ENCODE measurements around the gene TMEM179B.

DNA sequence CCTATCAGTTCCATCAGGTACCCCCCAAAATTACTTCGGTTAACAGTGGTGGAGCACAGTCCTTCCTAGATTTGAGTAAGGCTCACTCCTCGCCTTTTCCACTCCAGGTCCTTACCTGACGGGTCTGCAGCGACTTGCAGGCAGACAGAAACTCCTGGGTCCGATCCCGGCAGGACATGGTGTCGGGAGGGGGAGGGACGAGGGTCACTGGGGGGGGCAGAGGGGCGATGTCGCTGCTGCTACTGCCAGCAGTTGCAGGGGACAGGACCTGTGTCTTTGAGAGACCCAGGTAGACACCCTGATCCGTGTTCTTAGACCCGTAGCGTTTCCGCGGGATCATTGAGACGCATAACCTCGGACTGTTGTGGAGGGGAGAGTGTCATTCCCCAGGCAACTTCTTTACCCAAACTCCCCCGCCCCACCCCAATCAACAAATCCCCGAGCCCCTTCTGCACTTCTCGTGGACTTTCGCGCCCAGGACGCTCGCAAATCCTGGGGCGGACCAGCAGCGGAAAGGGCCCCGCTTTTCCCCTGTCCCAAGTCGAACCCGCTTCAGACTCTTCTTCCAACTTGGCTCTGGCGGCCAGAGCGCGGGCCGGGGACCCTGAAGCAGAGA, 43.8 kb downstream of the TMEM179B start:
- TF ChIP-seq, protein P1, sequence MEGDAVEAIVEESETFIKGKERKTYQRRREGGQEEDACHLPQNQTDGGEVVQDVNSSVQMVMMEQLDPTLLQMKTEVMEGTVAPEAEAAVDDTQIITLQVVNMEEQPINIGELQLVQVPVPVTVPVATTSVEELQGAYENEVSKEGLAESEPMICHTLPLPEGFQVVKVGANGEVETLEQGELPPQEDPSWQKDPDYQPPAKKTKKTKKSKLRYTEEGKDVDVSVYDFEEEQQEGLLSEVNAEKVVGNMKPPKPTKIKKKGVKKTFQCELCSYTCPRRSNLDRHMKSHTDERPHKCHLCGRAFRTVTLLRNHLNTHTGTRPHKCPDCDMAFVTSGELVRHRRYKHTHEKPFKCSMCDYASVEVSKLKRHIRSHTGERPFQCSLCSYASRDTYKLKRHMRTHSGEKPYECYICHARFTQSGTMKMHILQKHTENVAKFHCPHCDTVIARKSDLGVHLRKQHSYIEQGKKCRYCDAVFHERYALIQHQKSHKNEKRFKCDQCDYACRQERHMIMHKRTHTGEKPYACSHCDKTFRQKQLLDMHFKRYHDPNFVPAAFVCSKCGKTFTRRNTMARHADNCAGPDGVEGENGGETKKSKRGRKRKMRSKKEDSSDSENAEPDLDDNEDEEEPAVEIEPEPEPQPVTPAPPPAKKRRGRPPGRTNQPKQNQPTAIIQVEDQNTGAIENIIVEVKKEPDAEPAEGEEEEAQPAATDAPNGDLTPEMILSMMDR (conservative IDR thresholded peaks at IDR 0.05): no peak
- TF ChIP-seq ZFX (IDR thresholded peaks at IDR 0.05): no peak
